Endothelial cell of umbilical vein (primary cell): Measurements from ENCODE around the gene ZNF831. TPM values are rescaled to one million over a fixed set of nuclear protein-coding genes. Genes with fewer than 3 reads are reported as not detected.

Source experiments
- BruUV-seq: library from RNA; stranded (reverse); fragments of 400-500 nt; replicated peaks from 2 replicates; lab custom pipeline; 2021; lab: Mats Ljungman, UMichigan
- CTCF ChIA-PET: fragments of 300-600, 350-600 bp; sonication (Branson Sonifier 250); formaldehyde crosslinking; loops from one replicate; lab custom pipeline; 2021; ENCODE audit warnings: antibody characterized with exemption, inconsistent platforms; lab: Charles Lee
- POLR2A ChIA-PET: fragments of 300-600, 350-600 bp; sonication (Branson Sonifier 250); formaldehyde crosslinking; loops from one replicate; lab custom pipeline; 2021; ENCODE audit warnings: antibody characterized with exemption, inconsistent platforms; lab: Charles Lee
- DNase-seq: peaks from one replicate; pipeline ENCODE4 v3.0.0-alpha.2; 2011; ENCODE audit warnings: low read depth, low spot score
- FAIRE-seq: peaks from 2 replicates; lab custom pipeline; 2011; peaks lifted over from hg19 to GRCh38; lab: Jason Lieb, UNC
- H2AFZ ChIP-seq: 2 replicates; pipeline ENCODE4 v1.6.0; 2012; ENCODE audit warnings: low read depth, low read length, control low read depth, inconsistent platforms
- H3K27ac ChIP-seq: 2 replicates; pipeline ENCODE4 v1.5.1; 2011; ENCODE audit warnings: low read depth, mild to moderate bottlenecking, control low read depth, low read length, moderate library complexity; ENCODE audit not compliant: insufficient read depth
- H3K27me3 ChIP-seq, 2 experiments: 2 replicates each; pipeline versions ENCODE4 v1.6.0 to v1.6.1; 2011; ENCODE audit warnings: low read length in 2 of 2, mixed read lengths in 1 of 2; ENCODE audit not compliant: control insufficient read depth in 2 of 2, insufficient read depth in 2 of 2
- H3K36me3 ChIP-seq, 2 experiments: 2 replicates in 1 of 2; 3 replicates in 1 of 2; pipeline ENCODE4 v1.5.1; 2011; ENCODE audit warnings: low read length in 2 of 2, mild to moderate bottlenecking in 1 of 2, moderate library complexity in 1 of 2; ENCODE audit not compliant: control insufficient read depth in 2 of 2, insufficient read depth in 2 of 2; ENCODE audit errors: extremely low read depth in 1 of 2
- H3K4me1 ChIP-seq: 3 replicates; pipeline ENCODE4 v1.5.1; 2011; ENCODE audit warnings: mild to moderate bottlenecking, low read length; ENCODE audit not compliant: control insufficient read depth, insufficient read depth; ENCODE audit errors: extremely low read depth
- H3K4me2 ChIP-seq: 2 replicates; pipeline ENCODE4 v1.6.1; 2011; ENCODE audit warnings: low read length, control low read depth, mixed read lengths; ENCODE audit not compliant: insufficient read depth
- H3K4me3 ChIP-seq, 3 experiments: fragments of 200-600 bp in 1 of 3; sonication (generic), shearing (Covaris generic) in 1 of 3; replicated peaks in 1 of 3; 2 replicates each; pipeline ENCODE4 v1.5.1; 2011 to 2016; ENCODE audit warnings: control low read depth in 3 of 3, low read length in 3 of 3, mild to moderate bottlenecking in 2 of 3, inconsistent platforms in 1 of 3, low read depth in 1 of 3, moderate library complexity in 1 of 3; ENCODE audit not compliant: insufficient read depth in 1 of 3
- H3K79me2 ChIP-seq: 2 replicates; pipeline ENCODE4 v1.6.0; 2012; ENCODE audit warnings: low read length, inconsistent platforms; ENCODE audit not compliant: control insufficient read depth, insufficient read depth
- H3K9ac ChIP-seq: replicated peaks from 2 replicates; pipeline ENCODE3; 2011; ENCODE audit warnings: low read length, control low read depth; ENCODE audit not compliant: insufficient read depth; ENCODE audit errors: extremely low read depth
- H3K9me1 ChIP-seq: replicated peaks from 3 replicates; pipeline ENCODE4 v1.6.0; 2011; ENCODE audit warnings: mild to moderate bottlenecking, low read length; ENCODE audit not compliant: control insufficient read depth, insufficient read depth; ENCODE audit errors: extremely low read depth
- H3K9me3 ChIP-seq: replicated peaks from 2 replicates; pipeline ENCODE4 v1.5.1; 2012; ENCODE audit warnings: low read length, inconsistent platforms; ENCODE audit not compliant: control insufficient read depth, insufficient read depth
- H4K20me1 ChIP-seq: replicated peaks from 2 replicates; pipeline ENCODE3; 2011; ENCODE audit warnings: mild to moderate bottlenecking, low read length; ENCODE audit not compliant: control insufficient read depth, insufficient read depth; ENCODE audit errors: extremely low read depth
- EZH2 ChIP-seq: IDR thresholded peaks from 2 replicates; pipeline ENCODE4 v1.6.1; 2012; ENCODE audit warnings: borderline replicate concordance, low read depth, mild to moderate bottlenecking, moderate library complexity, low read length, inconsistent platforms; ENCODE audit not compliant: severe bottlenecking
- FOS ChIP-seq: IDR thresholded peaks from 2 replicates; pipeline ENCODE4 v1.6.1; 2011; ENCODE audit warnings: mild to moderate bottlenecking, low read length, moderate library complexity, borderline replicate concordance; ENCODE audit not compliant: insufficient read depth
- GATA2 ChIP-seq: IDR thresholded peaks from 2 replicates; pipeline ENCODE4 v1.7.0; 2011; ENCODE audit warnings: low read depth, mild to moderate bottlenecking, moderate library complexity, mixed read lengths, low read length; ENCODE audit not compliant: insufficient read length, insufficient read depth
- JUN ChIP-seq: IDR thresholded peaks from 2 replicates; pipeline ENCODE4 v1.6.1; 2011; ENCODE audit warnings: borderline replicate concordance, low read depth; ENCODE audit not compliant: insufficient read length, insufficient read depth
- MYC ChIP-seq: IDR thresholded peaks from one replicate; pipeline ENCODE4 v1.6.1; 2011; ENCODE audit warnings: mild to moderate bottlenecking, low read depth, low read length
- POLR2A ChIP-seq: IDR thresholded peaks from 2 replicates; pipeline ENCODE4 v1.6.1; 2012; ENCODE audit warnings: low read depth, mild to moderate bottlenecking, control low read depth, low read length
- POLR2AphosphoS5 ChIP-seq: IDR thresholded peaks from 2 replicates; pipeline ENCODE4 v1.6.1; 2012; ENCODE audit warnings: low read depth, mild to moderate bottlenecking, control low read depth, low read length, moderate library complexity; ENCODE audit not compliant: insufficient read depth
- dilution Hi-C: fragments of 300-500 bp; cut with MboI; formaldehyde crosslinking; loops from one replicate; pipeline ENCODE4 v1.15.0; 2019; ENCODE audit warnings: low sequenced_read_pairs; ENCODE audit not compliant: extremely low pct_ligation_motif_present
- intact Hi-C: fragments of 100-400 bp; cut with micrococcal nuclease; formaldehyde crosslinking; loops from one replicate; pipeline ENCODE4 v1.10.0; 2022
- polyA plus RNA-seq, 4 experiments: library from polyadenylated mRNA; depleted of rRNA in 3 of 4; stranded (reverse) in 3 of 4; unstranded in 1 of 4; fragments of >200 nt; gene quantifications; 2 replicates each; pipeline versions ENCODE4 v1.2.1 to v1.2.3, GENCODE V29; 2011 to 2012; ENCODE audit warnings: missing spikeins in 1 of 4
- total RNA-seq: library from RNA; stranded (reverse); gene quantifications from 2 replicates; pipeline ENCODE4 v1.2.3, GENCODE V29; 2021
- TF ChIP-seq, protein P1 (sequence below), 2 donors: IDR thresholded peaks; 1 replicate in 1 of 2; 2 replicates in 1 of 2; pipeline ENCODE4 v1.5.1; 2011; ENCODE audit warnings: low read length in 2 of 2, mild to moderate bottlenecking in 2 of 2, moderate library complexity in 2 of 2, control low read depth in 1 of 2, inconsistent platforms in 1 of 2, low read depth in 1 of 2; ENCODE audit not compliant: insufficient read depth in 1 of 2; ENCODE audit errors: extremely low read depth in 1 of 2
- TF ChIP-seq, protein P2 (sequence below): IDR thresholded peaks from 2 replicates; pipeline ENCODE4 v1.6.1; 2011; ENCODE audit not compliant: insufficient read depth, insufficient read length

Gene ZNF831
- total and polyA plus RNA-seq, 2 donors (not counting 3 experiments of a cell fraction or from before 2014, with no cell fraction given) = not detected

DNA sequence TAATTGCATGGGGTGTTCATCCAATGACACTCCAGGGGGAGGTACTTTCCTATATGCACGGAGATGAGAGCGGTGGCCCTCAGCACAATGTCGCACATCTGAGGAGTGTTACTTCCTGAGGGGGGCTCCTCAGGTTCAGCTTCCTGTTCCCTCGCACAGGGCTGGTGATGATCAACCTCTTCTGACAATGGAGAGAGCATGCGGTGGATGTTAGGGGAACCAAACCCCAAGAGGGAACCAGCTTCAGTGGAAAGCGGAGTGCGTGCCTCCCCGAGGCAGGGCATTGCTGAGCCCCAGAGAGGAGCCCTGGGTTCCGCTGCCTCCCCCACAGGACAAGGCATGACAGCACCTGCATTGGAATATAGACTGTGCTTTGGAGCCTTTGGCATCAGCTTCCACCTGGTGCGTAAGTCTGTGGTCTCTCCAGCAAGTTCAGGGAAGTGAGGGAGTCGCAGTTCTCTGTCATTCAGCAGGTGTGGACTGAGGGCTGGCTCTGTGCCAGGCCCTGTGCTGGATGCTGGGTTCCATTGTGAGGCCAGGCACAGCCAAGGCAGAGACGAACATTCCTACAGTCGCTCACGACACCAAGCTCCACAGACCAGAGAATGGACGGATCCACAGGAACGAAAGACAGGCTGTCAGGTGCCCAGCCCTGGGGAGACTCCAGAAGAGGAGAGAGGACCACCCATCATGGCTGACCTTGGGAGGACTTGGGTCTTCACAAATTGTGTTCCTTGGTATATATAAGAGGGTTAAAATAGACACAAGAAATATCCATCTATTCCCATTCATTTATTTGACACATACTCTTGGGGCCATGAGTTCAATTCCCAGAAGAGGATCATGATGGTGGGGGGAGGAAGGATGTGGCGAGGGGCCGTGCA lies 3.9 kb upstream of the ZNF831 start:
- H3K9me1 ChIP-seq = no peaks in the 10 kb centered on the region
- no peaks in the 10 kb centered on the region for H3K27me3 ChIP-seq
- no peak overlapping the region for H3K4me3 ChIP-seq
- H3K27ac ChIP-seq = no peak overlapping the region
- ChIA-PET CTCF (no interaction called here), POLR2A (no interaction called here)
- dilution Hi-C loops = no loop called here
- DNase-seq (no peak), FAIRE-seq (no peak)
- H3K9me3 ChIP-seq = no peaks in the 10 kb centered on the region
- no peak overlapping the region for H2AFZ ChIP-seq
- no peaks in the 10 kb centered on the region for H3K36me3 ChIP-seq
- H3K9ac ChIP-seq = no peak overlapping the region
- intact Hi-C loops = no loop called here
- TF ChIP-seq MYC = no peak
- no peak for TF ChIP-seq POLR2A
- TF ChIP-seq, protein P1, sequence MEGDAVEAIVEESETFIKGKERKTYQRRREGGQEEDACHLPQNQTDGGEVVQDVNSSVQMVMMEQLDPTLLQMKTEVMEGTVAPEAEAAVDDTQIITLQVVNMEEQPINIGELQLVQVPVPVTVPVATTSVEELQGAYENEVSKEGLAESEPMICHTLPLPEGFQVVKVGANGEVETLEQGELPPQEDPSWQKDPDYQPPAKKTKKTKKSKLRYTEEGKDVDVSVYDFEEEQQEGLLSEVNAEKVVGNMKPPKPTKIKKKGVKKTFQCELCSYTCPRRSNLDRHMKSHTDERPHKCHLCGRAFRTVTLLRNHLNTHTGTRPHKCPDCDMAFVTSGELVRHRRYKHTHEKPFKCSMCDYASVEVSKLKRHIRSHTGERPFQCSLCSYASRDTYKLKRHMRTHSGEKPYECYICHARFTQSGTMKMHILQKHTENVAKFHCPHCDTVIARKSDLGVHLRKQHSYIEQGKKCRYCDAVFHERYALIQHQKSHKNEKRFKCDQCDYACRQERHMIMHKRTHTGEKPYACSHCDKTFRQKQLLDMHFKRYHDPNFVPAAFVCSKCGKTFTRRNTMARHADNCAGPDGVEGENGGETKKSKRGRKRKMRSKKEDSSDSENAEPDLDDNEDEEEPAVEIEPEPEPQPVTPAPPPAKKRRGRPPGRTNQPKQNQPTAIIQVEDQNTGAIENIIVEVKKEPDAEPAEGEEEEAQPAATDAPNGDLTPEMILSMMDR (IDR thresholded peaks at IDR 0.05; ENCODE audit: extremely low read depth in 1 of 2, insufficient read depth in 1 of 2, low read depth in 1 of 2, low read length in 2 of 2) = no peak
- TF ChIP-seq EZH2 = no peak
- no peak for TF ChIP-seq GATA2
- TF ChIP-seq, protein P2, sequence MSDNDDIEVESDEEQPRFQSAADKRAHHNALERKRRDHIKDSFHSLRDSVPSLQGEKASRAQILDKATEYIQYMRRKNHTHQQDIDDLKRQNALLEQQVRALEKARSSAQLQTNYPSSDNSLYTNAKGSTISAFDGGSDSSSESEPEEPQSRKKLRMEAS = no peak
- TF ChIP-seq POLR2AphosphoS5 = no peak
- TF ChIP-seq FOS = no peak
- no peak for TF ChIP-seq JUN
- no peak overlapping the region for H3K4me2 ChIP-seq
- BruUV-seq = no TSS peak
- no peaks in the 10 kb centered on the region for H3K4me1 ChIP-seq
- H3K79me2 ChIP-seq = no peaks in the 10 kb centered on the region
- no peaks in the 10 kb centered on the region for H4K20me1 ChIP-seq
